Measurements from ENCODE around the gene EXD3. TPM values are rescaled to one million over a fixed set of nuclear protein-coding genes. Genes with fewer than 3 reads are reported as not detected.
A peak's percentile ranks its signal among the peaks of the same experiment; 100 is the strongest.

EXD3 gene
- total and polyA plus RNA-seq, 2 of the 4 experiments (the other 2 are of a cell fraction), result 1.1 to 7.4 TPM

GRCh38 chr9:137396227-137396626 lies 26.7 kb downstream of the EXD3 start:
- H4K5ac ChIP-seq (ENCODE audit: low read depth, low read length), result no peak overlapping the region; the same call in 1 of the 2 replicates
- H2AK9ac ChIP-seq (replicated peaks; ENCODE audit: low read depth, low read length, poor library complexity), result peak overlapping the region; percentile 7
- H3K4me3 ChIP-seq (ENCODE audit: insufficient read depth, low read depth, low read length), result no peak overlapping the region
- H2AK5ac ChIP-seq (ENCODE audit: low read depth, low read length), result peak overlapping the region; percentile 51; the same call in 1 of the 2 replicates
- intact Hi-C loops (cut with micrococcal nuclease) (no loop called here), in situ Hi-C loops (cut with MboI; ENCODE audit: low sequenced_read_pairs) (no loop called here), dilution Hi-C loops (cut with HindIII; ENCODE audit: low sequenced_read_pairs, unreplicated experiment) (no loop called here)
- peak overlapping the region; percentile 71 for H2AFZ ChIP-seq (replicated peaks; ENCODE audit: low read length, poor library complexity)
- H4K91ac ChIP-seq (ENCODE audit: insufficient read depth, low read depth, low read length), result peak overlapping the region; percentile 25; the same call in 1 of the 2 replicates
- H3K4ac ChIP-seq (ENCODE audit: low read depth, low read length), result peak overlapping the region; percentile 29; the same call in 1 of the 2 replicates
- DNase-seq (peak; percentile 96), ATAC-seq (ENCODE audit: low read depth) (peak; percentile 99)
- no peak overlapping the region for H2BK5ac ChIP-seq (ENCODE audit: low read depth, low read length, poor library complexity, severe bottlenecking)
- no peak overlapping the region for H3K23ac ChIP-seq (ENCODE audit: low read depth, low read length)
- no peak overlapping the region; the same call in 1 of the 2 replicates for H3K18ac ChIP-seq (ENCODE audit: low read depth, low read length)
- no peaks in the 10 kb centered on the region; the same call in 1 of the 2 replicates for H4K20me1 ChIP-seq (ENCODE audit: insufficient read depth, low read length)
- TF ChIP-seq MXI1 (IDR thresholded peaks at IDR 0.05; ENCODE audit: borderline replicate concordance, low read depth, low read length) (no peak), BHLHE40 (IDR thresholded peaks at IDR 0.05; ENCODE audit: low read depth, low read length) (peak; percentile 78), MAFK (IDR thresholded peaks at IDR 0.05; ENCODE audit: low read depth, low read length) (0 out of 2 replicates have a peak, but pooled peaks have one; percentile 3), RCOR1 (IDR thresholded peaks at IDR 0.05; ENCODE audit: insufficient replicate concordance, low read length) (no peak), RFX5 (IDR thresholded peaks at IDR 0.05; ENCODE audit: low read depth, low read length) (peak; percentile 60; the same call in 1 of the 2 replicates), POLR2A (IDR thresholded peaks at IDR 0.05; ENCODE audit: low read depth, low read length) (no peak), NFE2L2 (IDR thresholded peaks at IDR 0.05; ENCODE audit: low read depth, low read length) (no peak), CEBPB (IDR thresholded peaks at IDR 0.05; ENCODE audit: low read depth, low read length) (peak; percentile 95), FOS (IDR thresholded peaks at IDR 0.05; ENCODE audit: low read depth, low read length) (peak; percentile 32; the same call in 1 of the 2 replicates)
- peak overlapping the region; percentile 16 for H3K27ac ChIP-seq (ENCODE audit: insufficient read depth, low read length)
- POLR2A ChIA-PET (ENCODE audit: unreplicated experiment), result no interaction called here
- peak overlapping the region; percentile 21; the same call in 1 of the 2 replicates for H2BK120ac ChIP-seq (ENCODE audit: low read depth, low read length)
- H3K9ac ChIP-seq (ENCODE audit: low read depth, low read length), result 0 out of 2 replicates have a peak overlapping the region, but pooled peaks have one; percentile 15
- peak overlapping the region; percentile 13; the same call in 1 of the 2 replicates for H3K4me2 ChIP-seq (ENCODE audit: low read depth, low read length)
- peak overlapping the region in 1 of 2 experiments; percentile 29; a peak in 2 of 4 replicates for H4K8ac ChIP-seq (ENCODE audit: low read depth in 2 of 2, low read length in 2 of 2)
- H3K14ac ChIP-seq (replicated peaks; ENCODE audit: low read depth, low read length), result no peak overlapping the region; the same call in 1 of the 2 replicates
- H3K36me3 ChIP-seq (ENCODE audit: control insufficient read depth, insufficient read depth, low read length), result peaks cover 4% of the 10 kb centered on the region; the same call in 1 of the 2 replicates
- H2BK15ac ChIP-seq (ENCODE audit: low read depth, low read length), result 0 out of 3 replicates have a peak overlapping the region, but pooled peaks have one; percentile 5
- 0 out of 2 replicates have a peak, but pooled peaks cover 3% of the 10 kb centered on the region for H3K9me1 ChIP-seq (ENCODE audit: insufficient read depth, low read length)
- no peaks in the 10 kb centered on the region for H3K9me3 ChIP-seq (ENCODE audit: control insufficient read depth, insufficient read depth, low read length)
- H3K27me3 ChIP-seq (ENCODE audit: control insufficient read depth, insufficient read depth, low read length), result no peaks in the 10 kb centered on the region
- no TSS peak for BruUV-seq (replicated peaks)
- CTCF ChIA-PET, result no interaction called here
- H2BK20ac ChIP-seq (ENCODE audit: low read depth, low read length), result no peak overlapping the region
- H3K79me1 ChIP-seq (ENCODE audit: low read depth in 1 of 2, low read length in 2 of 2), result no peaks in the 10 kb centered on the region; a peak in 1 of 4 replicates
- no peak overlapping the region for H3K56ac ChIP-seq (ENCODE audit: extremely low read depth, insufficient read depth, low read length)
- WGBS, 2 experiments (ENCODE audit: extremely low coverage in 2 of 2, insufficient read length in 1 of 2), result 80% methylated on average over 1 of the region's 15 CpGs; no CpG with 5 or more reads in 1 of the 2 experiments
- H3K4me1 ChIP-seq (ENCODE audit: control insufficient read depth, insufficient read depth, low read length), result peaks cover 7% of the 10 kb centered on the region

All from IMR-90 (cell line).